Common myeloid progenitor, CD34-positive (primary cell): ENCODE measurements around the gene KEAP1.
"Not testable (repeated sequence)": the region's sequence is repeated elsewhere in the genome, so short reads cannot be mapped to it uniquely, and the experiment has no call there.

Experiments used
- CTCF ChIA-PET: fragments of 350-600 bp; sonication (Branson Sonifier 250); formaldehyde crosslinking; loops from one replicate; lab custom pipeline; 2021; ENCODE audit warnings: antibody characterized with exemption; lab: Charles Lee
- POLR2A ChIA-PET: fragments of 350-600 bp; sonication (Branson Sonifier 250); formaldehyde crosslinking; loops from one replicate; lab custom pipeline; 2021; ENCODE audit warnings: antibody characterized with exemption; lab: Charles Lee
- DNase-seq, 3 donors: peaks; one replicate each; pipeline versions ENCODE4 v3.0.0 to v3.0.0-alpha.2; 2013
- H3K27ac ChIP-seq, 2 experiments: 1 replicate in 1 of 2; 2 replicates in 1 of 2; pipeline ENCODE4 v1.7.0; 2013; ENCODE audit warnings: inconsistent platforms in 2 of 2, low read length in 2 of 2, mild to moderate bottlenecking in 2 of 2, low read depth in 1 of 2, moderate library complexity in 1 of 2; ENCODE audit not compliant: severe bottlenecking in 2 of 2, insufficient read depth in 1 of 2, poor library complexity in 1 of 2
- H3K27me3 ChIP-seq, 5 experiments: replicated peaks in 2 of 5; 1 replicate in 3 of 5; 2 replicates in 2 of 5; pipeline versions ENCODE4 v1.6.1 to v1.7.0; 2013; ENCODE audit warnings: low read length in 4 of 5, mild to moderate bottlenecking in 2 of 5, moderate library complexity in 2 of 5, inconsistent platforms in 1 of 5; ENCODE audit not compliant: insufficient read depth in 5 of 5, control insufficient read depth in 4 of 5
- H3K36me3 ChIP-seq, 4 experiments: 1 replicate in 2 of 4; 2 replicates in 2 of 4; pipeline versions ENCODE4 v1.6.1 to v1.7.0; 2013; ENCODE audit warnings: low read length in 3 of 4, control low read depth in 1 of 4, mild to moderate bottlenecking in 1 of 4; ENCODE audit not compliant: control insufficient read depth in 4 of 4, insufficient read depth in 4 of 4
- H3K4me1 ChIP-seq, 4 experiments: 1 replicate in 3 of 4; 2 replicates in 1 of 4; pipeline versions ENCODE4 v1.6.1 to v1.7.1; 2013; ENCODE audit warnings: low read length in 3 of 4, mild to moderate bottlenecking in 3 of 4, control low read depth in 1 of 4, inconsistent platforms in 1 of 4, moderate library complexity in 1 of 4; ENCODE audit not compliant: control insufficient read depth in 4 of 4, insufficient read depth in 4 of 4; ENCODE audit errors: control extremely low read depth in 1 of 4
- H3K4me3 ChIP-seq, 7 experiments: 1 replicate in 4 of 7; 2 replicates in 3 of 7; pipeline versions ENCODE4 v1.5.1 to v1.7.0; 2013; ENCODE audit warnings: mild to moderate bottlenecking in 7 of 7, low read length in 6 of 7, moderate library complexity in 6 of 7, inconsistent platforms in 2 of 7, low read depth in 2 of 7, control low read depth in 1 of 7; ENCODE audit not compliant: insufficient read depth in 4 of 7, control insufficient read depth in 1 of 7; ENCODE audit errors: extremely low read depth in 1 of 7
- H3K9me3 ChIP-seq, 5 experiments: 1 replicate in 4 of 5; 2 replicates in 1 of 5; pipeline versions ENCODE4 v1.6.1 to v1.7.1; 2013; ENCODE audit warnings: low read length in 4 of 5, mild to moderate bottlenecking in 2 of 5, inconsistent platforms in 1 of 5, low read depth in 1 of 5, moderate library complexity in 1 of 5; ENCODE audit not compliant: control insufficient read depth in 4 of 5, insufficient read depth in 2 of 5; ENCODE audit errors: control extremely low read depth in 1 of 5
- WGBS: methylation state at CpG from one replicate; pipeline ENCODE4 v1.1.5; 2013; ENCODE audit not compliant: insufficient coverage; 5-methylcytosine and 5-hydroxymethylcytosine counted together

KEAP1 gene

GRCh38 chr19:10539016-10539415, 35.9 kb upstream of the KEAP1 start:
- Histone ChIP-seq H3K4me3 (peak overlapping the region in 5 of 7 experiments; percentile 1 to 55 (median 26)), H3K4me1 (peaks cover 0 to 22% (median 18%) of the 10 kb centered on the region in 4 experiments)
- CTCF ChIA-PET, result interaction anchor here (1.1 kb wide), 3 partner anchors 32 to 162 kb away, joined by 3 read pairs; partner anchors contain the start of gene QTRT1
- H3K27ac ChIP-seq, H3K27me3 ChIP-seq, POLR2A ChIA-PET, H3K9me3 ChIP-seq, H3K36me3 ChIP-seq: not testable (repeated sequence)
- WGBS, result 11% methylated on average over 6 of the region's 9 CpGs
- peak in 2 of 3 donors; percentile 51 to 54 for DNase-seq

- peak in 2 of 3 donors; percentile 48 to 56 for DNase-seq
- H3K4me1 ChIP-seq, result peaks cover 0 to 26% (median 16%) of the 10 kb centered on the region in 4 experiments
- H3K27me3 ChIP-seq, result peaks cover 0 to 2% (median 0%) of the 10 kb centered on the region in 5 experiments
- H3K27ac ChIP-seq, result no peak overlapping the region
- ChIA-PET POLR2A (no interaction called here), CTCF (interaction anchor here (0.9 to 1.3 kb wide), 3 partner anchors 27 to 163 kb away, joined by 3 read pairs; partner anchors contain the start of gene QTRT1)
- no peaks in the 10 kb centered on the region for H3K36me3 ChIP-seq
- H3K9me3 ChIP-seq, result no peaks in the 10 kb centered on the region
- WGBS, result 62% methylated on average over 9 of the region's 20 CpGs
- H3K4me3 ChIP-seq, result peak overlapping the region in 1 of 7 experiments; percentile 37
These were observed 35.2 kb upstream of the KEAP1 start for GRCh38 chr19:10538204-10538983.

- WGBS, result 97% methylated on average over 8 of the region's 11 CpGs
- POLR2A ChIA-PET, result no interaction called here
- no peak for DNase-seq
- H3K36me3 ChIP-seq, result no peaks in the 10 kb centered on the region
- H3K27me3 ChIP-seq, result peaks cover 0 to 2% (median 0%) of the 10 kb centered on the region in 5 experiments
- H3K27ac ChIP-seq, result no peak overlapping the region
- no peaks in the 10 kb centered on the region for H3K9me3 ChIP-seq
- CTCF ChIA-PET, result interaction anchor here (0.6 to 1.3 kb wide), 4 partner anchors 21 to 178 kb away, joined by 3 read pairs; partner anchors contain the start of gene S1PR5
- peaks cover 0 to 19% (median 10%) of the 10 kb centered on the region in 4 experiments for H3K4me1 ChIP-seq
- H3K4me3 ChIP-seq, result no peak overlapping the region
These were observed 34.5 kb upstream of the KEAP1 start for GRCh38 chr19:10537668-10538067.

GRCh38 chr19:10535613-10536012, 32.5 kb upstream of the KEAP1 start:
- ChIA-PET CTCF (interaction anchor here (1.0 to 4.0 kb wide), 5 partner anchors 7 to 305 kb away, joined by 3 to 12 read pairs (median 4); no protein-coding TSS in a partner anchor), POLR2A (no interaction called here)
- H3K36me3 ChIP-seq, result no peaks in the 10 kb centered on the region
- H3K4me1 ChIP-seq, result peaks cover 0 to 15% (median 6%) of the 10 kb centered on the region in 4 experiments
- H3K27me3 ChIP-seq, result peaks cover 0 to 2% (median 0%) of the 10 kb centered on the region in 5 experiments
- H3K4me3 ChIP-seq, result no peak overlapping the region
- WGBS, result 94% methylated on average over 5 of the region's 6 CpGs
- no peaks in the 10 kb centered on the region for H3K9me3 ChIP-seq
- no peak for DNase-seq
- no peak overlapping the region for H3K27ac ChIP-seq

GRCh38 chr19:10533646-10534386, 30.7 kb upstream of the KEAP1 start:
- ChIA-PET POLR2A (no interaction called here), CTCF (interaction anchor here (0.9 to 4.0 kb wide), 6 partner anchors 9 to 131 kb away, joined by 3 to 12 read pairs (median 4); no protein-coding TSS in a partner anchor)
- Histone ChIP-seq H3K27me3 (peaks cover 0 to 2% (median 0%) of the 10 kb centered on the region in 5 experiments), H3K4me1 (peaks cover 0 to 8% (median 0%) of the 10 kb centered on the region in 4 experiments), H3K27ac (no peak overlapping the region), H3K36me3 (no peaks in the 10 kb centered on the region), H3K9me3 (no peaks in the 10 kb centered on the region), H3K4me3 (no peak overlapping the region)
- 68% methylated on average over 6 of the region's 10 CpGs for WGBS
- peak in 2 of 3 donors; percentile 38 to 55 for DNase-seq

GRCh38 chr19:10532457-10532856, 29.3 kb upstream of the KEAP1 start:
- DNase-seq, result no peak
- POLR2A ChIA-PET, result no interaction called here
- CTCF ChIA-PET, result interaction anchor here (2.0 kb wide), 1 partner anchor 9 kb away, joined by 7 read pairs; no protein-coding TSS in a partner anchor
- Histone ChIP-seq H3K27me3 (no peaks in the 10 kb centered on the region), H3K27ac (no peak overlapping the region), H3K36me3 (no peaks in the 10 kb centered on the region), H3K4me1 (peaks cover 0 to 5% (median 0%) of the 10 kb centered on the region in 4 experiments), H3K9me3 (no peaks in the 10 kb centered on the region), H3K4me3 (no peak overlapping the region)
- 100% methylated on average over 1 of the region's 1 CpG for WGBS
